Raji (cell line): ENCODE measurements around the gene PTPRN2.

Source experiments
- POLR2A ChIP-seq: IDR thresholded peaks from 2 replicates; pipeline ENCODE4 v1.6.1; 2011; ENCODE audit warnings: low read depth, low read length, control low read depth; ENCODE audit not compliant: insufficient read depth

PTPRN2 gene

GRCh38 chr7:157559596-157560257 is 1027.9 kb downstream of the PTPRN2 start:
- TF ChIP-seq POLR2A = no peak

GRCh38 chr7:157558875-157559595 is 1028.6 kb downstream of the PTPRN2 start:
- TF ChIP-seq POLR2A = no peak

GRCh38 chr7:157558516-157558874 is 1029.1 kb downstream of the PTPRN2 start:
- TF ChIP-seq POLR2A = no peak

GRCh38 chr7:157558061-157558460 is 1029.6 kb downstream of the PTPRN2 start:
- TF ChIP-seq POLR2A = no peak

- no peak for TF ChIP-seq POLR2A
Measured at GRCh38 chr7:157557263-157557662, 1030.4 kb downstream of the PTPRN2 start.

GRCh38 chr7:157556642-157556944 is 1031.0 kb downstream of the PTPRN2 start:
- TF ChIP-seq POLR2A = no peak

- no peak for TF ChIP-seq POLR2A
Measured at GRCh38 chr7:157555944-157556641, 1031.5 kb downstream of the PTPRN2 start.

GRCh38 chr7:157555313-157555712 is 1032.3 kb downstream of the PTPRN2 start:
- no peak for TF ChIP-seq POLR2A

GRCh38 chr7:157554393-157555238 is 1033.0 kb downstream of the PTPRN2 start:
- no peak for TF ChIP-seq POLR2A

GRCh38 chr7:157553256-157553655 is 1034.4 kb downstream of the PTPRN2 start:
- no peak for TF ChIP-seq POLR2A

GRCh38 chr7:157552295-157552993 is 1035.2 kb downstream of the PTPRN2 start:
- TF ChIP-seq POLR2A = no peak

- TF ChIP-seq POLR2A = no peak
Measured at GRCh38 chr7:157551325-157552070, 1036.1 kb downstream of the PTPRN2 start.

- TF ChIP-seq POLR2A = no peak
Measured at GRCh38 chr7:157550300-157551275, 1037.0 kb downstream of the PTPRN2 start.

GRCh38 chr7:157549612-157550299 is 1037.9 kb downstream of the PTPRN2 start:
- TF ChIP-seq POLR2A = no peak
